Measurements from ENCODE around the gene APBA2.

APBA2 gene

DNA sequence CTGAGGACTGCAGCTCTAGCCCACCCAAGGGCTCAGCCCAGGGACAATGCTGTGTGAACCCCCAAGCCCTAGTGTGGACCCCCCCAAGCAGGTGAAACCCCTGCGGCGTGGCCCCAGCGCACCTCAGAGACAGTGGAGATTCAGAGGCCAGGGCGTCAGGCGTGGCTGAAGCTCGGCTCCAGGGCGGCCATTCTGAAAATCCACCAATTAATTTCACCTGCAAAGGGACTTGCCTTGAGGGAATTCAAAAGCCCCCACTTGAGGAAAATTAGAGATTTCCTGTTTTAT lies 235.5 kb downstream of the APBA2 start:
- no peak for FAIRE-seq
- DNase-seq (ENCODE audit: extremely low spot score, insufficient read length, low read depth), result no peak

- no peak for DNase-seq (ENCODE audit: extremely low spot score, insufficient read length, low read depth)
- FAIRE-seq, result no peak
Measured at GRCh38 chr15:29121907-29122306, 236.1 kb downstream of the APBA2 start.

- no peak for FAIRE-seq
- no peak for DNase-seq (ENCODE audit: extremely low spot score, insufficient read length, low read depth)
Measured at GRCh38 chr15:29122506-29122905, 236.7 kb downstream of the APBA2 start.

GRCh38 chr15:29123171-29123570 lies 237.4 kb downstream of the APBA2 start:
- FAIRE-seq, result no peak

DNA sequence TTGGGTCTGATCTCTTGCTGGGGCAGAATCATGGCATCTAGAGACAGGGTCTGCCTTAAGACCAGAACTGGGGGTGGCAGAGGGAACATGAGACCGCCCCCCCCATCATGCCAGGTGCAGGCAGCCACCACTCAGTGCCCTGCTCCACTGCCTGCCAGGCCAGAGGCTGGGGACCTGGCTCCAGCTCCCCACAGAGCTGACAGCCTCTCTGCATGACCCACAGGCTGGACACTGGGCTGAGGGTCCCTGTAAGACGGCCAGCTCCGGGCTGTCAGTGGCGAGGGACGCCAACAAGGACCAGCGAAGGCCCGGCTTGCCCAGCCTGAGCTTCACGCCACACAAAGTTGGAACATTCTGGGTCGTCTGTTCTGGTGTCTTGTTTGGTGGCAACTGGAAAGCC lies 238.2 kb downstream of the APBA2 start:
- DNase-seq (ENCODE audit: extremely low spot score, insufficient read length, low read depth) (no peak), FAIRE-seq (no peak)

More at GRCh38 chr15:29123171-29123570, 237.4 kb downstream of the APBA2 start:
- no peak for DNase-seq (ENCODE audit: extremely low spot score, insufficient read length, low read depth)

GRCh38 chr15:29124581-29125381 lies 239.0 kb downstream of the APBA2 start:
- FAIRE-seq, result no peak
- no peak for DNase-seq (ENCODE audit: extremely low spot score, insufficient read length, low read depth)

- no peak for FAIRE-seq
- no peak for DNase-seq (ENCODE audit: extremely low spot score, insufficient read length, low read depth)
Measured at GRCh38 chr15:29125382-29126207, 239.8 kb downstream of the APBA2 start.

DNA sequence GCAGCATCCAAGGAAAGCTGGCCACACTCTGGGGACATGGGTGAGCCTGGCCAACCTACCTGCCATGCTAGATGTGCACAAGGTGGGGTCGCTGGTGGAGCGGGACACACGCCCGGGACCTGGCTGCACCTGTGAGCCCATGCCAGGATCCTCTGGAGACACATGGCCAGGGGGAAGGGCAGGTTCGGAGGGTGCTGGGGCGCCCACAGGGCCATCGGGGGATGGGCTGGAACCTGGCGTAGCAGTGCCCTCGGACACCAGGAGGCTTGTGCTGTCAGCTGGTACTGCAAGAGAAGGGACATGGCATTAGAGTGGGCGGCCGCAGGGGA lies 240.4 kb downstream of the APBA2 start:
- DNase-seq (ENCODE audit: extremely low spot score, insufficient read length, low read depth) (no peak), FAIRE-seq (no peak)

- DNase-seq (ENCODE audit: extremely low spot score, insufficient read length, low read depth) (no peak), FAIRE-seq (no peak)
Measured at GRCh38 chr15:29126821-29127461, 241.2 kb downstream of the APBA2 start.

DNA sequence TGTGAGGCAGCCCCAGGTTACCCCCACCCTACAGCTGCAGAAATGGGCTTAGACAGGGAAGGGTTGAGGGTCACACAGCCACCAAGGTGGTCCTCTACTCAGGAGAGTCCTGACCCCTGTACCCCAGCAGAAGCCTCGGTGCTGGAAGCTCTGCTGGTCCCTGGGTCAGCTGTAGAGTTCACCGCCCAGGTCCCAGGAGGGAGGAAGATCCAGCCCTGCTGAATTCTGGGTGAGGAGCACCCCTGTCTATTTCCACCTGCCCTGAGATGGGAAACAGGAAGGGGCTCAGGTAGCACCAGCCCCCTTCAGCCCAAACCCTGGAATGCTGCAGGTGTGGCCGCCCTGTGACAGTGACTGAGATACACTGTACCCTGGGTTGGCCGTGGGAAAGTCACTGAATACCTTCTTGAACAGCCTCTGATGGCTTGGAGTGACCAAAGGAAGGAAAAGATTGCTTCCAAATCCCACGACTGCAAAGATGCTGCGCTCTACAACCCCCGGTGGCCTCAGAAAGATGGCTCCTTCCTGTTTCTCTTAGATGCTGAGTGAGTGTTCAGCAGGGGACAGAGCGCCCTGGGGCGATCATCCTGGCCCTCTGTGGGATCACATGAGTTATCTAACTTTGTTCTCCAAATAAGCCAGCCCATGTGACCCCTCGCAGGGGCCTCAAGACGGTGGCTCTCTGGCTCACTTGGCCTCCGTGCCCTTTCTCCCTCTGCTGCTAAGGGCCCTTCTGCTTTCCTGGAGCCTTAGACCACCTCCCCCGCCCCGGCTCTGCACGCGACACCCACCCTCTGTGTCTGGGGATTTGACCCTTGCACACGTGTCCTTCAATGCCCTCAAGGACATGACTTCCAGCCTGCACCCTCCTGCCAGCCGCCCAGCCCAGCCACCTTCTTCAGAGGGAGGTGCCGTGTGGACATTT lies 242.0 kb downstream of the APBA2 start:
- DNase-seq (ENCODE audit: extremely low spot score, insufficient read length, low read depth) (no peak), FAIRE-seq (no peak)

- no peak for FAIRE-seq
- DNase-seq (ENCODE audit: extremely low spot score, insufficient read length, low read depth), result no peak
Measured at GRCh38 chr15:29128671-29129070, 242.9 kb downstream of the APBA2 start.

DNA sequence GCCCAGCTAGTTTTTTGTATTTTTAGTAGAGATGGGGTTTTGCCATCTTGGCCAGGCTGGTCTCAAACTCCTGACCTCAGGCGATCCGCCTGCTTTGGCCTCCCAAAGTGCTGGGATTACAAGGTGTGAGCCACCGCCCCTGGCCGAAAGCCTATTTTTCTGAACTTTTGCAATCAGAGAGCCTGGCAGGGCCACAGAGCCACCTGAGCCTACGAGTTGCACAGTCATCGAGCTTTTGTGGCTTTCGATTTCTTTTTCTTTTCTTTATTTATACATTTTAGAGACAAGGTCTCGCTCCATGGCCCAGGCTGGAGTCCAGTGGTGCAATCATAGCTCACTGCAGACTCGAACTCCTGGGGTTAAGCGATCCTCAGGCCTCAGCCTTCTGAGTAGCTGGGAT lies 243.4 kb downstream of the APBA2 start:
- no peak for FAIRE-seq

GRCh38 chr15:29129926-29130325 lies 244.2 kb downstream of the APBA2 start:
- DNase-seq (ENCODE audit: extremely low spot score, insufficient read length, low read depth) (no peak), FAIRE-seq (no peak)

More for the DNA sequence above, 243.4 kb downstream of the APBA2 start:
- no peak for DNase-seq (ENCODE audit: extremely low spot score, insufficient read length, low read depth)

GRCh38 chr15:29130476-29130875 lies 244.7 kb downstream of the APBA2 start:
- no peak for FAIRE-seq
- DNase-seq (ENCODE audit: extremely low spot score, insufficient read length, low read depth), result no peak

GRCh38 chr15:29130951-29131839 lies 245.4 kb downstream of the APBA2 start:
- FAIRE-seq, result no peak
- DNase-seq (ENCODE audit: extremely low spot score, insufficient read length, low read depth), result no peak

DNA sequence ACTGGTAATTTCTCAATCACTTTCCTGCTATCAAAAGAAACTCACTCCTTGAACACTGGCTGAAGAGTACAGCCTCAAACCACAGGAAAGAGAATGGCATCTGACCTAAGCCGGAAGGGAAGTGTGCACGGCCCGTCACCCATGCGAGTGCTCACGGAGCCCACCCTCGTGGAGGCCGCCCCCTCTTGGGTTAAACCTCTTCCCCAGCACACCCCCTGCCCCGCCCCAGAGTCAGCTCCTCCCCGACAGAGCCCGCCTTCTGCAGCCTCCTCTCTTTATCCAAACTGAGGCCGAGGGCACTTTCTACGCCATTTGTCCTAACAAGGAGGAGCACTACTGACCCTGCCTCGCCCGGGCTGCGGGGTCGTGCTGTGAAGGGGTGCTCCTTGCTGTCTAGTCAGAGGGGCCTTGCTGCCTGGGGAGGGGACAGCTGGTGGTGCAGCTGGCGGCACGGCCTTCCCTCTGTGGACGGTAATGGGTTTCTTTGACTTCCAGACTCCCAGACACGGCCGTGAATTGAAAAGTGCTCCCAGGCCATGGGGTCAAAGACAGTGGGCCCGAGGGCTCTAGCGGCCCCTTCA lies 246.2 kb downstream of the APBA2 start:
- DNase-seq (ENCODE audit: extremely low spot score, insufficient read length, low read depth) (no peak), FAIRE-seq (no peak)

DNA sequence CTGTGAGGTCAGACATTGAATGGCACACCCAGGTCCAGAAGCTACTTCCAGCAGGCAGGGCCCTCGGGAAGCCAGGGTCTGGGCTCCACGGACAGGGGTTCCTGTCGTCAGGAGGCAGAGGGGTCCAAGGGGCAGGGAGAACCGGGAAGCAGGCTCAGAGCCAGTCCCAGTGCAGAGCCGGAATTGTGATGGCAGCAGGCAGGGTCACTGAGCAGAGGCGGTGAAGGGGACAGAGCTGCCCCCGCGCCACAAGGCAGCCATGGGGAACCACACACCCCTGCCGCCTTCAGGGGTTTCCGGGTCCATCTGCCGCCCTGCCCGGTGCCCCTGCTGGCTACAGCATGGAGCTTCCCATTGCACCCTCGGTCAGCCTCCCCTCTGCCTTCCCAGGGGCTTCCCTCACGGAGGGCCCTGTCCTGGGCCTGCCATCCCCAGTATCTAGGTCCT lies 247.0 kb downstream of the APBA2 start:
- FAIRE-seq, result no peak
- no peak for DNase-seq (ENCODE audit: extremely low spot score, insufficient read length, low read depth)

DNA sequence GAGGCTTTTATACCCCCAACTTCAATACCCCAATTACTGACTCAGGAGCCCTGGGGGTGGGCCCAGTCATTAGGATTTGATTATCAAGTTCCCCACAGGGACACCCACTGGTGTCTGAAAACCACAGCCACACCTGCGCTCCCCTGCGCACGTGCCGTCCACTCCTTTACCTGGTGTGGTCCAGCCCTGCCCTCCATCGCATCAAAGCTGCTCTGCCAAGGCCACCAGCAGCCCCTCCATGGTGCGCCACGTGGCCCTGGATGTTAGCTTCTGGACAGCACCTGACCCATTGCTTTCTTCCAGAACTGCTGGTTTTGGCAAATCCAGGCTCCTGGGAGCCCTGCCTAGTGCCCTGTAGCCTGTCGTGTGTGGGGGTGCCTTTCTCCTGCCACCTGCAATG lies 247.5 kb downstream of the APBA2 start:
- FAIRE-seq, result no peak
- DNase-seq (ENCODE audit: extremely low spot score, insufficient read length, low read depth), result no peak

DNA sequence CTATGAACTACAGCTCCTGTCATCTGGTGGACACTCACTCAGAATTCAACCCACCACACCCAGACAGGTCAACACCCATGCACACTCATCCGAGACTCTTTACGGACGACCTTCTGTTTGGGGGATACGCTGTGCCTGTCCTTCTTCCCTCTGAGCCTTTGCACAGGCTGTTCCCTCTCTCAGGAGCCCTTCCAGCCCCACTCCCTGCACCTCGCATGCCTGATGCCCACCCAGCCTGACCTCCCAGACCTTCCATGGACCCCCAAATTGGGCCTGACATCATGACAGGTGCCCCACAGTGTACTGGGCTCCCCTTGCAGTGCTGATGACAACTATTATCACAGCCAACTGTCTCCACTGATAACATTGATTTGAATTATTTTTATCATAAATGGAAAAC lies 248.0 kb downstream of the APBA2 start:
- no peak for FAIRE-seq
- no peak for DNase-seq (ENCODE audit: extremely low spot score, insufficient read length, low read depth)

Measured in GM18507 (cell line).